Measurements from ENCODE around the gene ATP5F1A.
"Not testable (repeated sequence)": the region's sequence is repeated elsewhere in the genome, so short reads cannot be mapped to it uniquely, and the experiment has no call there.

The ATP5F1A gene

DNA sequence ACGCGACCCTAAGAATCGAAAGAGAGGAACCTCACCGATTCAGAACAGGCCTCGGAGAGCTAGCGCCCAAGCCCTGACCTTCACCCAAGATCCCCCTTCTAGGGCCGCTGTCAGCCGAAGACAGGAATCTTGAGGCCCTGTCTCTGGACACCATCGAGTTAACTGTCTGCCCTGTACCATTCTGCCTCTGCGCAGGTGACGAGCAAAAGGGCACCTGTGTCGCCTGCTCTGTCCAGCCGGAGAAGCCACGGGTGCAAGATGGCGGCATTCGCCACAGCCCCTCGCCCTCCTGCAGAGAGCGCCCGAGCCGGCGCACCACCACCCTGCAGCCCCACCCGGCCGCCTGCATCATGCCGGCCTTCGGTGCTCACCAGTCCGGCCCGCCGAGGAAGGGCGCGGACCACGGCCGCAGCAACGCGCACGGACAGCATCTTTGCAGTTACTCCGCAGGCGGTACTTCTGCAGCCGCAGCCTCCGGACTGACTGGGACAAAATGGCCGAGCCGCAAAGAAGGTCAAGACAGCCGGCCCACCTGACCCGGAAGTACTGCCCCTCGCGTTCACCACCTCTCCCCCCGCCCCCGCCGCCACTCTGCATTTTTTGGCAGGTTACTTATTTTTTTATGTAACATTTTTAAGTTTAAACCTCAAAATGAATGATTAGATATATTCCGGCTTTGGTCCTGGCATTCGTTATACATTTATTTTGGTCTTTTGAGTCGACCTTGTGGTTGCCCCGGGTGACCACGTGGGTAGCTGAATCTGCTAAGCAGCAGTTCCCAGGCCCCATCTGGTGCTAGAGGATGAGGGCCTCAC, at the start of gene ATP5F1A:
Gene ATP5F1A (minus strand): TSS at position 496 of the 815 bp plus-strand sequence. CDS start 65 bp downstream, at position 431.
- peak; percentile 68 to 85 for DNase-seq (ENCODE audit: extremely low read depth in 1 of 2, low read depth in 1 of 2)

GRCh38 chr18:46141199-46141598, 43.1 kb upstream of the ATP5F1A start:
- DNase-seq (ENCODE audit: extremely low read depth in 1 of 2, low read depth in 1 of 2), result no peak

- no peak for DNase-seq (ENCODE audit: extremely low read depth in 1 of 2, low read depth in 1 of 2)
Observed at GRCh38 chr18:46140173-46140572, 42.1 kb upstream of the ATP5F1A start.

DNA sequence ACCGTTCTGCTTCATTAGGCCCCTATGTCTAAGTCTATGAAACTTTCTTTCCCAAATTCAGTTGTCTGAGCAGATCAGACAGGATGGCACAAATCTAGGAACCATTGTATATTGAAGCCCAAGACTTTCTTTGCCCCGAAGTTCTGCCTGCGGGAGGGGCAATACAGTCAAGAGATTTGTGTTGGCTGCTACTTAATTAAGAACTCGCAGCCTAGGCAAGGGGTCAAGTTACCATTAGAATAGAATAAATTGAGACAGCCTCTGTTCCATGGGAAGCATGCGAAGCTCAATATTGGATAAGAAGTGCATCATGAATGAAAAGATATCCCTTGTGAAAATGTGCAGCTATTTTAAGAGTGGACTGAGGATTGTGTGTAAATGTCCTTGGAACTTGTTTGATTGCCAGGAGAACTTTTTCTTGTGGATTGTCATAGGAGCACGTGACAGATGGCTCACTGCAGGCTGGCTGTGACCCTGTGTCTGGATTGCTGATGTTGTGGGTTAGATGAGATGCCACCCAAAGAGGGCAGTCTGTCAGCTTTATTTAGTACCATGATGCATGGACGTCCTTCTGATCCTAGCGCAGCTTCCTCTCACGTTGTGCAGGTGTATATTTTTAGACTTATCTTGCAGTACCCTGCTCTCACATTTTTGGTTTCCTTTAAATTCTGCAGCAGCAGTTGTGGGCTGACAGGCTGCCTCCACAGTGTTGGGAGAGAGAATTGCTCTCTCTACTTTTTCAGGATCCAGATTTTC, 37.0 kb upstream of the ATP5F1A start:
- no peak for DNase-seq (ENCODE audit: extremely low read depth in 1 of 2, low read depth in 1 of 2)

DNA sequence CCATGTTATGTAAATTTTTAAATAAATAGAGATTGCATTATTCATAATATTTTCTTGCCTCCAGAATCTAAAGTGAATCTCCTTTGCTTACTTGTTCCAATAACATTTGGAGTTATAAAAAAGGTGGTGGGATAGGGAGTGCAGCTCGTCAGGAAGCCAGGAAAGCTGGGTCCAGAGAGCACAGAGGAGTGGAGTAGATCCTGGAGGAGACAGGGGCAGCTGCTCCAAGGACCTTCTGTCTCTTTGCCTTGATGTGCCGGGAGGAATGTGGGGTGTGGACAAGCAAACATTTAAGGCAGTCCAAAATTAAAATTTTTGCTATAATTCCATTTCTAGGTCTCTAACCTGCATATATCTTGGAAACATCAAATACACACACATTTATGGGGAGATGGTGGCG, 35.4 kb upstream of the ATP5F1A start:
- no peak for DNase-seq (ENCODE audit: extremely low read depth in 1 of 2, low read depth in 1 of 2)

DNA sequence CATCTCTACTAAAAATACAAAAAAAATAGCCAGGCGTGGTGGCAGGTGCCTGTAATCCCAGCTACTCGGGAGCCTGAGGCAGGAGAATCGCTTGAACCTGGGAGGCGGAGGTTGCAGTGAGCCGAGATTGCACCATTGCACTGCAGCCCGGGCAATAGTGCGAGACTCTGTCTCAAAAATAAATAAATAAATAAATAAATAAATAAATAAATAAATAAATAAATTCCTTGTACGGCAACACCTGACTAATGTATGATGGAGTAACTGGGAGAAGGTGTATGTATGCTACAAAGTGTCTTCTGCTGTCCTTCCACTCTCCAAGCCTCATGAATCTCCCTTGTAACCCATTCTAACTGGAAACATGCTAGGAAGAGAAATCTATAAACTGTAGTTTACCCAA, 32.5 kb upstream of the ATP5F1A start:
- DNase-seq (ENCODE audit: extremely low read depth in 1 of 2, low read depth in 1 of 2), result not testable (repeated sequence)

DNA sequence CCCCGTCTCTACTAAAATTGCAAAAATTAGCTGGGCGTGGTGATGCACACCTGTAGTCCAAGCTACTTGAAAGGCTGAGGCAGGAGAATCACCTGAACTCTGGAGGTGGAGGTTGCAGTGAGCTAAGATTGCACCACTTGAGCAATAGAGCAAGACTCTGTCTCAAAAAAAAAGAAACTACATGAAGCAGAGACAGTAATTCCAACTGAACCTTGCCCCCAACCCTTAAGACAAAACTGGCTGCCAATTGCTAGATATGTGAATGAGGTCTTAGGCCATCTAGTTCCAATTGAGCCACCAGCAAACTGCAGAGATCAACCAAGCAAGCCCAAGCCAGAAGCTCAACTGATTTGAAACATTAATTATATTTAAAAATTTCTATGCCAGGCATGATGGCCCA, 32.0 kb upstream of the ATP5F1A start:
- DNase-seq (ENCODE audit: extremely low read depth in 1 of 2, low read depth in 1 of 2), result no peak

DNA sequence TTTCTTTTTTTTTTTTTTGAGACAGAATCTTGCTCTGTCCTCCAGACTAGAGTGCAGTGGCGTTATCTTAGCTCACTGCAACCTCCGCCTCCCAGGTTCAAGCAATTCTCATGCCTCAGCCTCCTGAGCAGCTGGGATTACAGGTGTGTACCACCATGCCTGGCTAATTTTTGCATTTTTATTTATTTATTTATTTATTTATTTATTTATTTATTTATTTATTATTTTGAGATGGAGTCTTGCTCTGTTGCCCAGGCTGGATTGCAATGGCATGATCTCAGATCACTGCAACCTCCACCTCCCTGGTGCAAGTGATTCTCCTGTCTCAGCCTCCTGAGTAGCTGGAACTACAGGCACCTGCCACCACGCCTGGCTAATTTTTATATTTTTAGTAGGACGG, 28.5 kb upstream of the ATP5F1A start:
- DNase-seq (ENCODE audit: extremely low read depth in 1 of 2, low read depth in 1 of 2), result not testable (repeated sequence)

DNA sequence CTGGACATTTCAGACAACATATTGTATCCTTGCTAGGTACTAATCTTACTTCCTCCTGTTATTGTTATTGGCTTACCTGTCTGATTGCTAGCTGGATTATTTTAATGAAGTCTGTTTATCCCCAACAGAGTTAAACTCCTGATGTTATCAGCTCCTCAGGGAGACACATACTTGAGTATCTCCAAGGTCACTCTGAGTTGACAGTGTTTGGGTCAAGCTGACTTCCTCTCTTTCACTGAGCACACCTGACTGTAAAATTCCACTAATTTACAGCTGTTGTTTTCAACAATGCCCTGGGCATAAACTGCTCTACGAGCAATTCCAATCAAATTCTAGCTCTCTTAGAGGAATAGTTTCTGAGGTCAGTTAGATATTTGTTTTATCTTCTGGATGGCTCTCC, 15.7 kb upstream of the ATP5F1A start:
- DNase-seq (ENCODE audit: extremely low read depth in 1 of 2, low read depth in 1 of 2), result no peak

- DNase-seq (ENCODE audit: extremely low read depth in 1 of 2, low read depth in 1 of 2), result no peak
Observed at GRCh38 chr18:46110406-46110805, 12.3 kb upstream of the ATP5F1A start.

- DNase-seq (ENCODE audit: extremely low read depth in 1 of 2, low read depth in 1 of 2), result no peak
Observed at GRCh38 chr18:46109386-46109785, 11.3 kb upstream of the ATP5F1A start.

DNA sequence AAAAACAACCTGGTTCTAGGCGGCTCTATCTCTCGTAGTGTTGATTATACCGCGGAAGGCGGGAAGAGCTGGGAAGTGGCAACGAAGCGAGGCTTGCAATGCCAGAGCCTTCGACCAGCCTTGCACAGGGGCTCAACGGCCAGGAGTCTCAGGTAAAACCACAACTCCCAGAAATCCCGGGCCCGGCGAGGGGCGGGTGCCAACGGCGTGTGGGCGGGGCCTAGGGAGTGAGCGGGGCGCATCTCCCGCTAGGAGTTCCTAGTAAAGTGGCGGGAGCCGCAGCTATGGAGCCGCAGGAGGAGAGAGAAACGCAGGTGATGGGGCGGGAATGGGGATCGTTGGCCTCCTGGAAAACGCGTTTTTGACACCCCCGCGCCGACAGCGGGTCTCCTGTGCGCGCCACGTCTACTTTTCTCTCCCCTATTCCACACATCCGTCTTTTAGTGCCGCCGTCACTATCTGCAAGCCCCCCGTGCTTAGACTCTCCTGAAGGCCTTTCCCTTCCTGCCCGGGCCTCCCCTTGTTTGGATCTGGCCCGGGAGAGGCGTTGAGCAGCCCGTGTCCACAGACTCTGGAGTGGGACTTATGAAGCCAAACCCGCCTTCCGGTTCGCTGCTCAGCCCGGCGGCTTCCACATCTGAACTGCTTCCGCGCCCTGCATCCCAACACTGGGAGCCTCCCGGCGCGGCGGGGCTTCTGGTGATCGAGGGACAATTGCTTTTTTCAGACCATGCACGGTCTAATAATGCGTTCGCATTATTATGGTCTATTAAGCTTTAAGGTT, 6.2 kb upstream of the ATP5F1A start, which contains the start of gene HAUS1:
Gene HAUS1 (plus strand): TSS at position 258 of the 784 bp plus-strand sequence. CDS start 27 bp downstream, at position 285.
- DNase-seq (ENCODE audit: extremely low read depth in 1 of 2, low read depth in 1 of 2), result peak; percentile 71 to 79

GRCh38 chr18:46099463-46099862, 1.4 kb upstream of the ATP5F1A start:
- no peak for DNase-seq (ENCODE audit: extremely low read depth in 1 of 2, low read depth in 1 of 2)

DNA sequence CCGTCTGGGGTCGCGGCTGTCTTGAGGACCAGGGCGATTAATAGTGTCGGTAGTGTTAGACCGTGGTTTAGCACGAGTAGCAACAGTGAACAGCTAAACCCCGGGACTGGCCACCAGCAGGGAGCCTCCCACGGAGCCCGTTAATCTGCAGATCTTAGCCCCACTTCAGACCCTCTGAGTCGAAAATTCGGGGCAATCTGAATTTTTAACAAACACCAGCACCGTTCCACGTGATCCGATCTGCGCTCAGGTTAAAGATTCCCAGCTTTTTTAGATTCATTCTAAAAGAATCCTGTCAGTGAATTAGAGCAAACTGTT, 479 bp upstream of the ATP5F1A start:
- DNase-seq (ENCODE audit: extremely low read depth in 1 of 2, low read depth in 1 of 2), result no peak

- DNase-seq (ENCODE audit: extremely low read depth in 1 of 2, low read depth in 1 of 2), result no peak
Observed at GRCh38 chr18:46097431-46097800, 680 bp downstream of the ATP5F1A start.

GRCh38 chr18:46096651-46097300, 1.3 kb downstream of the ATP5F1A start:
- no peak for DNase-seq (ENCODE audit: extremely low read depth in 1 of 2, low read depth in 1 of 2)

DNA sequence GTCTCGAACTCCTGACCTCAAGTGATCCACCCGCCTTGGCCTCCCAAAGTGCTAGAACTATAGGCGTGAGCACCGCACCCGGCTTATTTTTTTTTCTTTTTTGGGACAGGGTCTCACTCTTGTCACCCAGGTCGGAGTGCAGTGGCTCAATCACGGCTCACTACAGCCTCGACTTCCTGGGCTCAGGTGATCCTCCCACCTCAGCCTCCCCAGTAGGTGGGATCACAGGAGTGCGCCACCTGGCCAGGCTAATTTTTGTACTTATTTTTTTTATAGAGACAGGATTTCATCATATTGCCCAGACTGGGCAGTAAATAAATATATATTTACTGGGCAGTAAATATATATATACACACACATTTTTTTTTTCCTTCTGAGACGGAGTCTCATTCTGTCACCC, 2.6 kb downstream of the ATP5F1A start:
- no peak for DNase-seq (ENCODE audit: extremely low read depth in 1 of 2, low read depth in 1 of 2)

GRCh38 chr18:46088501-46088900, 9.6 kb downstream of the ATP5F1A start:
- not testable (repeated sequence) for DNase-seq (ENCODE audit: extremely low read depth in 1 of 2, low read depth in 1 of 2)

DNA sequence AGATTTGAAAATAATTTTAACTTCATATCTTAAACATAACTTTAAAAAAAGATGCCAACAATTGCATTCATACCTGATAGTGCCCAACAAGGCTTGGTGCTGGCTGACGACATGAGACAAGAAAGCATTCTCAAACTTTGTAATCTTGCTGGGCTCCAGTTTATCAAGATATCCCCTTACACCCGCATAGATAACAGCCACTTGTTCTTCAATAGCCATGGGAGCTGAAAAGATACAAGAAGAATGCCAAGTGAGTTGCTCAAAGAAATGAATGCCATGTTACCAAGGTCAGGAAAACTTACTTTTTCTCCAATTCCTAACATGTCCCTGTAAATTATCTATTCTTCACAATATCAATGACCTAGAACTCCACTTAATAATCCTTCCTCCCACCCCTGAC, 13.7 kb downstream of the ATP5F1A start:
- DNase-seq (ENCODE audit: extremely low read depth in 1 of 2, low read depth in 1 of 2), result no peak

DNA sequence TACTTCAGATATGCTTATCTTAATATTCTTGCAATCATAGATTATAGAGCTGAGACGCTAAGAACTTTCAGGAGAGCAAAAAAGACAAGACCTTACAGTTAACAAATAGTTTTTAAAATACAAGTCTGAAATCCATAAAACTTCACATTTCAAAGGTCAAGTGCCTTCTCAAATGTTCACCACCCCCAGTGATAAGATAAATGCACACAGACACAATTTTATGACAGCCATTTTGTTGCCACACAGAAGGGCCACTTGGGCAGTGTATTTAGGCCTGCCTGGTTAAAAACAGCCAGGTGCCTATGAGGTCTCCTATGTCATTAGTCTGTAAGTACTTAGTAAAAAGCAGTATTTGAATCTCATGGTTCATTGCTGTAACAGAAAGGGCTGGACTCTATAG, 17.9 kb downstream of the ATP5F1A start:
- DNase-seq (ENCODE audit: extremely low read depth in 1 of 2, low read depth in 1 of 2), result no peak

- DNase-seq (ENCODE audit: extremely low read depth in 1 of 2, low read depth in 1 of 2), result no peak
Observed at GRCh38 chr18:46079336-46079735, 18.8 kb downstream of the ATP5F1A start.

Data from stimulated activated CD8-positive, alpha-beta memory T cell treated with anti-CD3 and anti-CD28 coated beads, Interleukin-7, amount 100 ng/mL, for 48 hours (primary cell).